ENCODE data around the gene TRIM2. TPM values are rescaled to one million over a fixed set of nuclear protein-coding genes. Genes with fewer than 3 reads are reported as not detected.

The TRIM2 gene
- total and polyA plus RNA-seq, 2 of the 8 experiments (the other 6 are each of a cell fraction or from before 2014, with no cell fraction given) = 34.0 to 59.8 TPM

DNA sequence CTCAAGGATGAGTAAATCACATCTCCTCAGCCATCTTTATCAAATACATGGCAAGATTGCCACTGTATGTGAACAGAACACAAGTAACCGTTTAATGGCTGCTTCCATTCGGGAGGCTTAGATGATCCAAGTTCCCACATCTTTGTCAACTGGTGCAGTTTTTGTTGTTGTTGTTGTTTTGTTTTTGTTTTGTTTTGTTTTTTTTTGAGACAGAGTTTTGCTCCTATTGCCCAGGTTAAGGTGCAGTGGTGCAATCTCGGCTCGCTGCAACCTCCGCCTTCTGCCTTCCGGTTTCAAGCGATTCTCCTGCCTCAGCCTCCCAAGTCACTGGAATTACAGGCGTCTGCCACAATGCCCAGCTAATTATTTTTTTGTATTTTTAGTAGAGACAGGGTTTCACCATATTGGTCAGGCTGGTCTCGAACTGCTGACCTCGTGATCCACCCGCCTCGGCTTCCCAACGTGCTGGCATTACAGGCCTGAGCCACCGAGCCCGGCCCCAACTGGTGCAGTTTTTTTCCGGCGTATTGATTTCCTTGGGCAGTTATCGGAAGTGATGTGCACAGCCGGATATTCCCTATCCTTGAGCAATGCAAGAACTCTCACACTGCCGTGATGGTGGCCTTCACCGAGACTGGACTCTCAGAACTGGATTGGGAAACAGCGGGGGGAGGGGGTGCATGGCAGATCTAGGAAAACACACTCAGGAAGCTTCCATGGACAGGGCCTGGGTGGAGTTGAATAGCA lies 29.2 kb upstream of the TRIM2 start:
- Histone ChIP-seq H3K4me2 (ENCODE audit: insufficient read depth in 1 of 2, low read depth in 2 of 2, low read length in 2 of 2) (no peak overlapping the region), H3K79me1 (ENCODE audit: low read depth, low read length) (no peaks in the 10 kb centered on the region), H3K27ac (ENCODE audit: low read depth, low read length) (no peak overlapping the region), H3K23ac (ENCODE audit: insufficient read length) (no peak overlapping the region), H3K79me2 (ENCODE audit: control insufficient read depth in 1 of 2, insufficient read depth in 2 of 2, low read length in 2 of 2) (no peaks in the 10 kb centered on the region), H2BK20ac (ENCODE audit: low read length) (no peak overlapping the region), H4K8ac (ENCODE audit: extremely low read depth, insufficient read depth, low read length) (no peak overlapping the region), H3K23me2 (ENCODE audit: low read depth, low read length) (no peaks in the 10 kb centered on the region), H4K5ac (ENCODE audit: insufficient read length, low read depth, low read length) (no peak overlapping the region), H3K18ac (ENCODE audit: extremely low read depth, low read length) (no peak overlapping the region), H3K4me3 (ENCODE audit: extremely low read depth in 1 of 4, insufficient read depth in 2 of 4, low read depth in 3 of 4, low read length in 4 of 4) (no peak overlapping the region), H2BK120ac (replicated peaks; ENCODE audit: low read depth, low read length) (no peak overlapping the region), H2BK15ac (ENCODE audit: low read length) (no peak overlapping the region), H3K36me3 (ENCODE audit: control insufficient read depth in 2 of 4, insufficient read depth in 4 of 4, low read length in 3 of 4) (no peaks in the 10 kb centered on the region), H4K91ac (replicated peaks; ENCODE audit: insufficient read length, low read length) (no peak overlapping the region), H2BK12ac (ENCODE audit: low read depth, low read length) (no peak overlapping the region), H3K14ac (ENCODE audit: insufficient read length) (no peak overlapping the region), H3K27me3 (replicated peaks in 1 of 4; ENCODE audit: control insufficient read depth in 3 of 4, extremely low read depth in 1 of 4, insufficient read depth in 3 of 4, low read length in 3 of 4) (no peaks in the 10 kb centered on the region), H3K9ac (replicated peaks in 1 of 4; ENCODE audit: extremely low read depth in 1 of 4, low read depth in 3 of 4, low read length in 3 of 4) (no peak overlapping the region), H2BK5ac (ENCODE audit: low read depth, low read length) (no peak overlapping the region), H3K56ac (replicated peaks; ENCODE audit: insufficient read length, low read depth, low read length) (no peak overlapping the region), H2AK5ac (ENCODE audit: low read depth, low read length) (no peak overlapping the region), H2AFZ (ENCODE audit: low read length) (no peak overlapping the region), H3K4me1 (replicated peaks in 1 of 4; ENCODE audit: control insufficient read depth in 3 of 4, insufficient read depth in 4 of 4, low read length in 3 of 4) (peaks cover 0 to 4% (median 0%) of the 10 kb centered on the region in 4 experiments; a peak in 1 of 7 replicates), H3K4ac (replicated peaks; ENCODE audit: insufficient read length, low read depth, low read length) (no peak overlapping the region), H3K9me3 (ENCODE audit: insufficient read depth in 2 of 2, low read depth in 1 of 2, low read length in 1 of 2) (no peaks in the 10 kb centered on the region), H4K20me1 (replicated peaks in 1 of 2; ENCODE audit: control insufficient read depth in 1 of 2, insufficient read depth in 2 of 2, low read length in 2 of 2) (no peaks in the 10 kb centered on the region)
- DNase-seq (ENCODE audit: low read depth in 1 of 2, low spot score in 2 of 2) = no peak
- ChIA-PET CTCF (ENCODE audit: partially characterized antibody) (no interaction called here), POLR2A (ENCODE audit: partially characterized antibody) (no interaction called here)
- WGBS, 2 experiments (ENCODE audit: extremely low coverage in 1 of 2, insufficient coverage in 1 of 2, insufficient read length in 1 of 2, insufficient replicate concordance in 2 of 2, low coverage in 1 of 2, low lambda C conversion rate in 2 of 2, missing lambda C conversion rate in 1 of 2) = 95% methylated on average over 22 of the region's 22 CpGs; no CpG with 5 or more reads in 1 of the 2 experiments
- FAIRE-seq = no peak
- TF ChIP-seq POLR2A (IDR thresholded peaks at IDR 0.05; ENCODE audit: control extremely low read depth in 1 of 2, low read depth in 2 of 2, low read length in 2 of 2) (no peak), HDAC6 (IDR thresholded peaks at IDR 0.05; ENCODE audit: low read depth, low read length) (no peak), BRCA1 (IDR thresholded peaks at IDR 0.05; ENCODE audit: low read depth, low read length) (no peak), RFX5 (IDR thresholded peaks at IDR 0.05; ENCODE audit: borderline replicate concordance, low read depth, low read length) (no peak), JUND (IDR thresholded peaks at IDR 0.05; ENCODE audit: low read length) (no peak), EP300 (IDR thresholded peaks at IDR 0.05; ENCODE audit: borderline replicate concordance in 1 of 2, low read depth in 2 of 2, low read length in 2 of 2) (no peak), SP1 (IDR thresholded peaks at IDR 0.05; ENCODE audit: low read depth, low read length) (no peak), SUZ12 (IDR thresholded peaks at IDR 0.05; ENCODE audit: low read length) (no peak), ASH2L (IDR thresholded peaks at IDR 0.05; ENCODE audit: low read length) (no peak), CBX5 (IDR thresholded peaks at IDR 0.05; ENCODE audit: low read depth, low read length) (no peak), KDM4A (IDR thresholded peaks at IDR 0.05; ENCODE audit: low read depth, low read length, severe bottlenecking) (no peak), HDAC2 (IDR thresholded peaks at IDR 0.05; ENCODE audit: borderline replicate concordance in 1 of 2, low read depth in 2 of 2, low read length in 2 of 2) (no peak), POU5F1 (IDR thresholded peaks at IDR 0.05; ENCODE audit: low read depth, low read length) (no peak)
